ENCODE data around the gene SDK1.

- no peak for TF ChIP-seq EP300 (IDR thresholded peaks at IDR 0.05)
- TF ChIP-seq, protein P1, sequence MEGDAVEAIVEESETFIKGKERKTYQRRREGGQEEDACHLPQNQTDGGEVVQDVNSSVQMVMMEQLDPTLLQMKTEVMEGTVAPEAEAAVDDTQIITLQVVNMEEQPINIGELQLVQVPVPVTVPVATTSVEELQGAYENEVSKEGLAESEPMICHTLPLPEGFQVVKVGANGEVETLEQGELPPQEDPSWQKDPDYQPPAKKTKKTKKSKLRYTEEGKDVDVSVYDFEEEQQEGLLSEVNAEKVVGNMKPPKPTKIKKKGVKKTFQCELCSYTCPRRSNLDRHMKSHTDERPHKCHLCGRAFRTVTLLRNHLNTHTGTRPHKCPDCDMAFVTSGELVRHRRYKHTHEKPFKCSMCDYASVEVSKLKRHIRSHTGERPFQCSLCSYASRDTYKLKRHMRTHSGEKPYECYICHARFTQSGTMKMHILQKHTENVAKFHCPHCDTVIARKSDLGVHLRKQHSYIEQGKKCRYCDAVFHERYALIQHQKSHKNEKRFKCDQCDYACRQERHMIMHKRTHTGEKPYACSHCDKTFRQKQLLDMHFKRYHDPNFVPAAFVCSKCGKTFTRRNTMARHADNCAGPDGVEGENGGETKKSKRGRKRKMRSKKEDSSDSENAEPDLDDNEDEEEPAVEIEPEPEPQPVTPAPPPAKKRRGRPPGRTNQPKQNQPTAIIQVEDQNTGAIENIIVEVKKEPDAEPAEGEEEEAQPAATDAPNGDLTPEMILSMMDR (IDR thresholded peaks at IDR 0.05), result no peak
These were observed 772.7 kb downstream of the SDK1 start for GRCh38 chr7:4073750-4074149.
